Activated T-cell treated with anti-CD3 and anti-CD28 coated beads, Interleukin-2, amount 50 U/mL, for 72 hours (primary cell): ENCODE results near the gene GINS2. TPM values are rescaled to one million over a fixed set of nuclear protein-coding genes. Genes with fewer than 3 reads are reported as not detected.
A peak's percentile ranks its signal among the peaks of the same experiment; 100 is the strongest.

Experiments
- ATAC-seq, 2 donors: fragments of 150-1000 bp; cut with Tn5 transposase; replicated peaks in 1 of 2; 2 replicates each; pipeline ENCODE4 v1.10.0; 2021; ENCODE audit warnings: moderate library complexity in 2 of 2, mild to moderate bottlenecking in 1 of 2
- DNase-seq, 2 donors: peaks; one replicate each; pipeline ENCODE4 v3.0.0; 2021 to 2022; ENCODE audit warnings: mixed read lengths in 1 of 2
- H3K27ac Mint-ChIP-seq: one replicate; pipeline ENCODE4 v1.8.0; 2022; ENCODE audit warnings: mild to moderate bottlenecking, moderate library complexity, mixed read lengths
- H3K27me3 Mint-ChIP-seq: one replicate; pipeline ENCODE4 v1.8.0; 2022; ENCODE audit warnings: low read depth, mixed read lengths
- H3K36me3 Mint-ChIP-seq, 2 donors: one replicate each; pipeline ENCODE4 v1.8.0; 2022; ENCODE audit warnings: mixed read lengths in 2 of 2, mild to moderate bottlenecking in 1 of 2; ENCODE audit not compliant: insufficient read depth in 2 of 2
- H3K4me1 Mint-ChIP-seq: one replicate; pipeline ENCODE4 v1.8.0; 2022; ENCODE audit warnings: low read depth, mixed read lengths
- H3K4me3 Mint-ChIP-seq, 2 donors: one replicate each; pipeline ENCODE4 v1.8.0; 2022; ENCODE audit warnings: mild to moderate bottlenecking in 2 of 2, mixed read lengths in 2 of 2, moderate library complexity in 2 of 2
- H3K9me3 Mint-ChIP-seq, 2 donors: one replicate each; pipeline ENCODE4 v1.8.0; 2022; ENCODE audit warnings: mixed read lengths in 2 of 2
- total RNA-seq, 2 donors: library from RNA; stranded (reverse); gene quantifications; one replicate each; pipeline ENCODE4 v1.2.3, GENCODE V29; 2022

Gene GINS2
- total RNA-seq, 2 donors from 2014 or later: 32.6 to 55.6 TPM

DNA sequence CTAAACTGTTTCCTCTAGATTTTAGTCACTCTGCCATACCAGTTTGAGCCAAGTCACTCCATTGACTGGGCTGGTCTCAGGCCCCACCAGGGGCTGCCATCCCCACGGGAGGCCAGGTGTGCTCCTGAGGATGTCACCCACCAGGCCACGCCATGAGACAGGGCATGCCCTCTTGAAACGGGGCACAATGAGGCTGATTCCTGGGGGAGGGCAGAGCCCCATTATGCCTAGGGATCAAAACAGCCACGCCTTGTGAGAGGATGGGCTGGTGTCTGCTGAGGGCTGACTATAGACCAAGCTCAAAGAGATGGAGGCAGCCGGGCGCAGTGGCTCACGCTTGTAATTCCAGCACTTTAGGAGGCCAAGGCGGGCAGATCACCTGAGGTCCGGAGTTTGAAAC, 21.5 kb downstream of the GINS2 start:
- H3K27ac Mint-ChIP-seq: no peak overlapping the region
- H3K4me1 Mint-ChIP-seq: no peaks in the 10 kb centered on the region
- no peak for ATAC-seq

DNA sequence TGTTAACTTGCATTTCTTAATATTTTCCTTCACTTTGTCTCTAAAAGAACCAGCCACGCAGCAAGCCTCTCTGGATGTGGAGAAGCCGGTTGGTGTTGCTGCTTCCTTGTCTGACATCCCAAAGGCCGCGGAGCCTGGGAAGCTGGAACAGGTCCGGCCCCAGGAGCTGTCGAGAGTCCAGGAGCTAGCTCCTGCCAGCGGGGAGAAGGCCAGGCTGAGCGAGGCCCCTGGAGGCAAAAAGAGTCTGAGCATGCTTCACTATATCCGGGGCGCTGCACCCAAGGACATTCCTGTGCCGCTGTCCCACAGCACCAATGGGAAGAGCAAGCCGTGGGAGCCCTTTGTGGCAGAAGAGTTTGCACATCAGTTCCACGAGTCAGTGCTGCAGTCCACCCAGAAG, 22.8 kb downstream of the GINS2 start:
- no peaks in the 10 kb centered on the region for H3K4me1 Mint-ChIP-seq
- no peaks in the 10 kb centered on the region for H3K9me3 Mint-ChIP-seq
- H3K4me3 Mint-ChIP-seq: no peak overlapping the region
- DNase-seq: no peak
- no peak for ATAC-seq
- H3K27me3 Mint-ChIP-seq: no peaks in the 10 kb centered on the region
- peaks cover 0 to 23% of the 10 kb centered on the region in 2 donors for H3K36me3 Mint-ChIP-seq
- H3K27ac Mint-ChIP-seq: no peak overlapping the region

More for the DNA sequence above, 21.5 kb downstream of the GINS2 start:
- H3K4me3 Mint-ChIP-seq: no peak overlapping the region
- no peak for DNase-seq
- H3K36me3 Mint-ChIP-seq: peaks cover 0 to 24% of the 10 kb centered on the region in 2 donors
- H3K9me3 Mint-ChIP-seq: no peaks in the 10 kb centered on the region
- no peaks in the 10 kb centered on the region for H3K27me3 Mint-ChIP-seq

DNA sequence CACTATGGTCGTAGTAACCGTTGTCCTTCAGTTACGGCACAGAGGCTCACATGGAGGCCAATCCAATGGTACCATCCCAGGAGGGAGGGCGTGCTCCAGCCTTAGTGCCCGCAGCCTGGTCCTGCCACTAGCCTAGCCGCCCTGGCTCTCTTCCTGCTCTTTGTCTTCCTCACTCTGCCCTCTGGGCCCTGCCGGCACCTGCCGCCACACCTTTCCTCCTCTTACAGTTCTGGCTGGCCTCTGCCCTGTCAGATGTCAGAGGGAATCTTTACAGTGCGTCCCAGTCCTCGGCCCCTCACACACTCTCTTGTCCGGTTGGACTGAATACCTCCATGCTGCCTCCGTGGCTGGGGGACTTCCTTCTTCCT, 23.4 kb downstream of the GINS2 start:
- Mint-ChIP-seq H3K36me3 (peaks cover 0 to 17% of the 10 kb centered on the region in 2 donors), H3K27me3 (no peaks in the 10 kb centered on the region), H3K4me3 (no peak overlapping the region), H3K27ac (no peak overlapping the region), H3K4me1 (no peaks in the 10 kb centered on the region), H3K9me3 (no peaks in the 10 kb centered on the region)
- ATAC-seq (no peak), DNase-seq (no peak)

DNA sequence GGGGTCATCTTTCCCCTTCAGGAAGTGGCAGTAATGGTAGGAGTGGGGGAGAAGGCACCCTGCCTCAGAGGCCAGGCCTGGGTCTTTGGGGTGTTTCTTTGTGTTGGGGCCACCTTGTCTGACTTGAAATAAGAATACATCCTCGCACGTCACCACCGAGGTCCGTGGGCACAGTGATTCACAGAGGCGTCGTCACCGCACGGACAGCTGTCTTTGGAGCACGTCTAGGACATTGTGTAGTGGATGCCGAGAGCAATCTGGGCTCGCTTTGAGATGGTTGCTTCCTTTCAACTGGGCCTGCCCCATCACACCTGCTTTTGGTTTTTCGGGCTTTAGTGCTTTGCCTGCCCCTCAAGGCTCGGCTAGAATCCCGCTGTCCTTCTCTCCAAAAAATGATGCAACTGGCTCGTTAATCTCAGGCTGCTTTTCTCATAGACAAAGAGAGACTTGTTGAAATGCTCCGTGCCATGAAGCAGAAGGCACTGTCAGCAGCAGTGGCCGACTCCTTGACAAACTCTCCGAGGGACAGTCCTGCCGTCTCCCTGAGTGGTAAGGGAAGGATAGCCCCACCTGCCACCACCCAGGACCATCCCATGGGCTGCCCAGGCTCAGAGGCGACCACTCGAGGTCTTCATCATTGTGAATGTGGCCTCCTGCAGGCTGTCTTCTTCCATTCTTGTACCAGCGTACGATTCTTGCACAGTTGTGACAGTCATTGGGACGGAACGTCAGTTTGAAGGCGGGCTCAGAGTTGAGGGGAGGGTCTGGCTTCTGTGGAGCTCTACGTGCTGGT, 24.0 kb downstream of the GINS2 start:
- no peak overlapping the region for H3K27ac Mint-ChIP-seq
- no peak for ATAC-seq
- H3K27me3 Mint-ChIP-seq: no peaks in the 10 kb centered on the region
- no peak for DNase-seq
- H3K4me3 Mint-ChIP-seq: no peak overlapping the region
- H3K9me3 Mint-ChIP-seq: no peaks in the 10 kb centered on the region
- H3K36me3 Mint-ChIP-seq: peaks cover 0 to 12% of the 10 kb centered on the region in 2 donors
- no peaks in the 10 kb centered on the region for H3K4me1 Mint-ChIP-seq

DNA sequence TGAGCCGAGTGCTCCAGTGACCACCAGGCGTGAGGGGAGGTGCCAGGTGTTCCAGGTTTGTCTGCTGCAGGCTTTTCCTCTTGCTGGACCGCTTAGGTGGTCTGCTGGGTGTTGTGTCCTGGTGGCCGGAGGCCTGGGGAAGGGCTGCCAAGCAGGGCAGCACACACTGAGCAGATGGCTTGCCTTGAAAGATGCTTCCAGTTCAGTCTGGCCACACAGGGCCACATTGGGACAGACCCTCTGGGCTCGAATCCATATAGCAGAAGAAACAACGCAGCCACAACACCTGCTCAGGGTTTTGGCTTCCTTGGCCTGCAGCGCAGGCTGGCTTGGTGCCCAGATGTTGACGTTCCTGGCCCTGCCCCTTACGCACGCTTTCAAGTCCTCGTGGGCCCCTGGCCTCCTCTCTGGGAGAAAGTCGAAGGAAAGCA, 24.8 kb downstream of the GINS2 start:
- DNase-seq (no peak), ATAC-seq (no peak)
- Mint-ChIP-seq H3K9me3 (no peaks in the 10 kb centered on the region), H3K27ac (no peak overlapping the region), H3K4me3 (no peak overlapping the region), H3K4me1 (no peaks in the 10 kb centered on the region), H3K36me3 (peaks cover 0 to 10% of the 10 kb centered on the region in 2 donors), H3K27me3 (no peaks in the 10 kb centered on the region)

DNA sequence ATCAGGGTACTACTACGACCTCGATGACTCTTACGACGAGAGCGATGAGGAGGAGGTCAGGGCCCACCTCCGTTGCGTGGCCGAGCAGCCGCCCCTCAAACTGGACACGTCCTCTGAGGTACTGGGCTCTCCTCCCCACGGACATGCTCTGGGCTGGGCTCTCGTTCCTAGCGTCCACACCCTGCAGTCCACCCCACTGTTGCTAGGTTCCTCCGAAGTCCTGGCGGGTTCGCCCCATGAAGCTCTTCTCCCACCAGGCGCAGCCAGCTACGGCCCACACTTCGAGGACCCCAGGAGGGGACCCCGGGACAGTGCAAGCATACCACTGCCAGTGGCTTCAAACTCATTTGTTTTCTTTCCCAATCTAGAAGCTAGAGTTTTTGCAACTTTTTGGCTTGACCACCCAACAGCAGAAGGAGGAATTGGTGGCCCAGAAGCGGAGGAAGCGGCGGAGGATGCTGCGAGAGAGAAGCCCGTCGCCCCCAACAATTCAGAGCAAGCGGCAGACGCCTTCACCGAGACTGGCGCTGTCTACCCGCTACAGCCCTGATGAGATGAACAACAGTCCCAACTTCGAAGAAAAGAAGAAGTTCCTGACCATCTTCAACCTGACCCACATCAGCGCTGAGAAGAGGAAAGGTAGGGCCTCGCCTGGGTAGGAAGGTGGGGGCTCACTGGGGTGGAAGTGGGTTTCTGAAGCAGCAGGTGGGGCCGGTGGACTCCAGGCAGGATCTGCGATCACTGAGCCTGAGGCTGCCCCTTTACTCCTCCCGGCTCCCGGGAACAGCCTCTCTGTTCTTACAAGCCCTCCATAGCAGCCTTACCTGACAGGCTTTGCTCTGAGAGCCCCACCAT, 25.6 kb downstream of the GINS2 start:
- no peaks in the 10 kb centered on the region for H3K4me1 Mint-ChIP-seq
- no peaks in the 10 kb centered on the region for H3K27me3 Mint-ChIP-seq
- ATAC-seq (no peak), DNase-seq (no peak)
- H3K27ac Mint-ChIP-seq: no peak overlapping the region
- H3K9me3 Mint-ChIP-seq: no peaks in the 10 kb centered on the region
- H3K36me3 Mint-ChIP-seq: peaks cover 0 to 10% of the 10 kb centered on the region in 2 donors
- no peak overlapping the region for H3K4me3 Mint-ChIP-seq

DNA sequence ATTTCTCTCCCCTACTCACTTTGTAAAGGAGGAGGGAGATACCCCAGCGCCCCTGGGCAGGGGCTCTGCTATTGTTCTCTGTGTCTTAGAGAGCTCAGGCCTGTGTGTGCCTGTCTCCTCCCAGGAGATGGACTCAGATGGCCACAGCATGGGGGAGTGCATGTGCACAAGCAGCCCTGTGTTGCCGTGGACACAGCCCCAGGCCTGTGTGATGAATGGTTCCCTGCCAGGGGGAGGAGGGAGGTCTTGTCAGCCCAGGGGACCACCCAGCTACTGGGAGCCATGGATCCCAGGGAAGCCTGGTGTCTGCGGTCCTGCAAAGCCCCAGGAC, 26.3 kb downstream of the GINS2 start:
- Mint-ChIP-seq H3K27ac (no peak overlapping the region), H3K27me3 (no peaks in the 10 kb centered on the region), H3K9me3 (no peaks in the 10 kb centered on the region), H3K36me3 (peaks cover 0 to 10% of the 10 kb centered on the region in 2 donors), H3K4me1 (no peaks in the 10 kb centered on the region), H3K4me3 (no peak overlapping the region)
- no peak for ATAC-seq
- DNase-seq: no peak

DNA sequence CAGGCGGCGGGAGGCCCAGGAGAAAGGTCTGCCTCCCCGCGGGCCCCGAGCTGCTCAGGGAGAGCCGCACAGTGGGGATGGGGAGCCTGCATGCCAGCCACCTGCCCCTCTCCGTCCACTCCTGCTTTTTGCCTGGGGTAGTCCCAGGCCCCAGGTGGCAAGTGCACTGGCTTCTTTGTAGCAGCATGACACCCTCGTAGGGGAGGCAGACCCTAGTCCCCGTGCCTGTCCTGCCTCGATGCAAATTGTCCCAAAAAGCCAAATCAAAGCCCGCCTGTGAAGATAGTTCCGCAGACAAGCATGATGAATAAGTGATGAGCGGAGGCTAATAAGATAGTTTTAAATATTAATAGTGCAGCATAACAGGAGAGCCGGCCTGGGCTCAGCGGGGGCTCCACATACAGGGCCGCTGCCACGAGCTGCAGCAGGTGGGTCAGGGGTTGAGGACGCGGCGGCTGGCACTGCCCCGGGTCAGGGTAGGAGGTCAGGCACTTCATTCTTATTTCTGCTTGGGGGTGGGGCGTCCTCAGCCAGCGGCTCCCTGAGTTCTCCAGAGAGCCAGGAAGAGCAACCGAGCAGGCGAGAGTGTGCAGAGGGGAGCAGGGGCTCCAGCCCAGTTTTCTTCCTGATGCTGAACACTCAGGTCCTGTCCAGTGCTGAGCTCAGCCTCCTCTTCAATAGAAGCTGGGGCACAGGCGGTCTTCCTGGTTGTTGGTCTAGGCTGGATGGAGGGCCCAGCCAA, 26.8 kb downstream of the GINS2 start:
- DNase-seq: no peak
- no peak for ATAC-seq
- H3K36me3 Mint-ChIP-seq: peaks cover 0 to 10% of the 10 kb centered on the region in 2 donors
- H3K4me3 Mint-ChIP-seq: no peak overlapping the region
- H3K9me3 Mint-ChIP-seq: no peaks in the 10 kb centered on the region
- H3K27ac Mint-ChIP-seq: no peak overlapping the region
- H3K27me3 Mint-ChIP-seq: no peaks in the 10 kb centered on the region
- H3K4me1 Mint-ChIP-seq: no peaks in the 10 kb centered on the region

DNA sequence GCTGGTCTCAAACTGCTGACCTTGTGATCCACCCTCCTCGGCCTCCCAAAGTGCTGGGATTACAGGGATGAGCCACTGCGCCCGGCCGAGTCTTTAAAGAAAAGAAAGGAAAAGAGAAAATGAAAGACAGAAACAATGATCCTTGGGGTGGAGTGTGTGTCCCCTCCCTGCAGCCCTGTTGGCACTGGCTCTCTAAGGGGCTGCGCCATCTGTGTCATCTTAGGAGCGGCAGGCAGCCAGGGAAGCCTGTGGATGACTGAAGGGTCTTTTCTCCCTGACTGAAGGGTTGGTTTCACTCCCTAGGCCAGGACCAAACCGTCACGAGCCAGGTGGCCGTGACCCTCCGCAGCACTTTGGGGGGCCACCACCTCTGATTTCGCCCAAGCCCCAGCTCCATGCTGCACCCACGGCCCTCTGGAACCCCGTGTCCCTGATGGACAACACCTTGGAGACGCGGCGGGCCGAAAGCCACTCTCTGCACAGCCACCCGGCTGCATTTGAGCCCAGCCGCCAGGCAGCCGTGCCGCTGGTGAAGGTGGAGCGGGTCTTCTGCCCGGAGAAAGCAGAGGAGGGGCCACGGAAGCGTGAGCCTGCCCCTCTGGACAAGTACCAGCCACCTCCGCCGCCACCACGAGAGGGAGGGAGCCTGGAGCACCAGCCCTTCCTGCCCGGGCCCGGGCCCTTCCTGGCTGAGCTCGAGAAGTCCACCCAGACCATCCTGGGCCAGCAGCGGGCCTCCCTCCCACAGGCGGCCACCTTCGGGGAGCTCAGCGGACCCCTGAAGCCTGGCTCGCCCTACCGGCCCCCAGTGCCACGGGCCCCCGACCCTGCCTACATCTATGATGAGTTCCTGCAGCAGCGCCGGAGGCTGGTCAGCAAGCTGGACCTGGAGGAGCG, 27.7 kb downstream of the GINS2 start:
- Mint-ChIP-seq H3K27me3 (no peaks in the 10 kb centered on the region), H3K27ac (no peak overlapping the region), H3K9me3 (no peaks in the 10 kb centered on the region), H3K36me3 (peaks cover 1 to 7% of the 10 kb centered on the region in 2 donors), H3K4me3 (no peak overlapping the region), H3K4me1 (no peaks in the 10 kb centered on the region)
- DNase-seq (no peak), ATAC-seq (no peak)

DNA sequence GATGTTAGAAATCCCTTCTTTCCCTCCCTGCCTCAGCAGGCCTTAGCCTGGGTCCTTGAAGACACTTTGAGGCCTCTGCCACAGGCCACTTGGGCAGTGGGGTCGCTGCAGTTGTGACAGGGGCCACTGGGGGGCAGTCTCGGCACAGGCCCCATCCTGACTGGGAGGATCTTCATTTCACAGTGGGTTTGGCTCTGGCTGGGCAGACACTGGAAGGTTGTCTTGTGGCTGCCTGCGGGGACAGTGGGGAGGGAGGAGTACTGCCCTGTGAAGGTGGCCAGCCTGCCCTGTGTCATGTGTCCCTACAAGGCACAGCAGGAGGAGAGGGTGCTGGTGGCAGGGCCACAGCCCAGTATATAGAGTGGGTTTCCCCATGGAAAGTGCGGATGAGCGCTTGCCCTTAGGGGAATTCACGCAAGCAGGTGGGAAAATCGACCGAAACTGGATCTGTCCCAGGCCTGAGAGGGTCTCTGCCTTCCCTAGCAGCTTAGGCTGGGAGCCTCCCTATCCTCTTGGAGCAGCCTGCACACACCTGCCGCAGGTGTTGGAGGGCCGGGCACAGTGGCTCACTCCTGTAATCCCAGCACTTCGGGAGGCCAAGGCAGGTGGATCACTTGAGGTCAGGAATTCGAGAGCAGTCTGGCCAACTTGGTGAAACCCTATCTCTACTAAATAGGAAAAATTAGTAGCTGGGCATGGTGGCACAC, 28.8 kb downstream of the GINS2 start:
- H3K27ac Mint-ChIP-seq: no peak overlapping the region
- ATAC-seq: peak; percentile 63
- no peaks in the 10 kb centered on the region for H3K4me1 Mint-ChIP-seq
- H3K36me3 Mint-ChIP-seq: peaks cover 1 to 6% of the 10 kb centered on the region in 2 donors
- H3K4me3 Mint-ChIP-seq: no peak overlapping the region
- H3K27me3 Mint-ChIP-seq: no peaks in the 10 kb centered on the region
- no peaks in the 10 kb centered on the region for H3K9me3 Mint-ChIP-seq
- DNase-seq: peak; percentile 65 to 73

DNA sequence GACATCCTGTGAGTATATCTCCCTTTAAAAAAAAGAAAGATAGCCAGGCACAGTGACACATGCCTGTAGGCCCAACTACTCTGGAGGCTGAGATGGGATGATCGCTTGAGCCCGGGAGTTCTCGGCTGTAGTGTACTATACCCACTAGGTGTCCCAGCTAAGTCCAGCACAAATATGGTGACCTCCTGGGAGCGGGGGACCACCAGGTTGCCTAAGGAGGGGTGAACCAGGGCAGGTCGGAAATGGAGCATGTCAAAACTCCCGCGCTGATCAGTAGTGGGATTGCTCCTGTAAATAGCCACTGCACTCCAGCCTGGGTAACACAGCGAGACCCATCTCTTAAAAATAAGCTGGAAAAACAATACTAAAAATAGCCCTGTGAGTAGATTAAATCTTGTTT, 29.4 kb downstream of the GINS2 start:
- no peak overlapping the region for H3K4me3 Mint-ChIP-seq
- H3K36me3 Mint-ChIP-seq: peaks cover 1 to 6% of the 10 kb centered on the region in 2 donors
- DNase-seq (no peak), ATAC-seq (no peak)
- no peaks in the 10 kb centered on the region for H3K27me3 Mint-ChIP-seq
- no peak overlapping the region for H3K27ac Mint-ChIP-seq
- H3K9me3 Mint-ChIP-seq: no peaks in the 10 kb centered on the region
- H3K4me1 Mint-ChIP-seq: no peaks in the 10 kb centered on the region
